ENCODE results near the gene PIP5KL1.
A peak's percentile ranks its signal among the peaks of the same experiment; 100 is the strongest.

Gene PIP5KL1

DNA sequence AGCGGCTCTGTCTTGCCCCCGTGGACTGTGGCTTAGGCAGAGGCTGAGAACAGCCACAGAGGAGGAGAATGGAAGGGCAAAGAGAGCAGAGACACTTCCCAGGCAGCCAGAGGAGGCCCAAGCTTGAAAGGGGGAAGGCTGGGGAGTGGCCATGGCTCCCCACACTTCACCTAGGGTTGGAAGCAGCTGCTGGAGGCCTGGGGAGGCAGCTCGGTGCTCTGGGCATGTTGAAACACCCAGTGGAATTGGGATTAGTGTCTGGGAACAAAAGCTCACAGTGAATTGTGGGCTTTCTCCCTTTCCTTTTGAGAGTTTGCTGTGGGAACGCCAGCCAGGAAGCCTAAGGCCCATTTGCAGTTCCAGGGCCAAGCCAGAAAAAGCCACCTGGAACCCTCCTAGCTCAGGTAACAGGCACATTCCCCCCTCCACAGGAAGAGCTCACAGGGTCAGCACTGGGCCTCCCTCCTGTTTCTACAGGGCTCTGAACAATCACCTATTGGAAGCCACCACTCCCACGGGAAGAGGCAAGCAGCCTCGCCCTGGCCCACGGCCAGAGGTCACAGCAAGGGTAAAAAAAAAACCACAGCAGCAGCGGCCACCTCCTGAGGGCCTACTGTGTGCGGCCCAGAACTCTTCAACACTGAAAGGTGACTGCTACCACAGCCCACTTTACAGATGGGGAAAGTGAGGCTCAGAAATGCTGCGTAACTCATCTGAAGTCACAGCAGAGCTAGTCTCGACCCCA, 30.0 kb upstream of the PIP5KL1 start:
- no peaks in the 10 kb centered on the region for H3K27me3 ChIP-seq (ENCODE audit: insufficient read depth, low read length, poor library complexity)
- H4K5ac ChIP-seq (ENCODE audit: low read length): no peak overlapping the region
- peaks cover 26% of the 10 kb centered on the region for H3K79me1 ChIP-seq (ENCODE audit: low read length)
- H3K27ac ChIP-seq (ENCODE audit: low read depth, low read length): no peak overlapping the region
- H3K9ac ChIP-seq (ENCODE audit: low read length): no peak overlapping the region
- no peak overlapping the region for H2AK5ac ChIP-seq (ENCODE audit: low read length)
- H2BK15ac ChIP-seq (replicated peaks; ENCODE audit: low read depth): no peak overlapping the region
- no peak overlapping the region for H3K4ac ChIP-seq (ENCODE audit: low read depth, low read length)
- H2BK120ac ChIP-seq (ENCODE audit: low read depth, low read length): no peak overlapping the region
- H3K4me2 ChIP-seq (ENCODE audit: low read length): no peak overlapping the region
- no peaks in the 10 kb centered on the region for H3K4me1 ChIP-seq (ENCODE audit: control insufficient read depth, low read depth, low read length)
- no peaks in the 10 kb centered on the region for H3K36me3 ChIP-seq (ENCODE audit: control insufficient read depth, insufficient read depth, low read length)
- DNase-seq: no peak
- H3K56ac ChIP-seq (ENCODE audit: low read length): no peak overlapping the region
- H4K8ac ChIP-seq (ENCODE audit: low read depth, low read length): no peak overlapping the region
- no peak overlapping the region for H3K4me3 ChIP-seq (ENCODE audit: low read length)
- no peak overlapping the region for H3K23ac ChIP-seq (ENCODE audit: low read length)
- WGBS (ENCODE audit: extremely low coverage, insufficient coverage, low lambda C conversion rate): no CpG with 5 or more reads among the region's 11 CpGs
- peaks cover 41% of the 10 kb centered on the region for H3K79me2 ChIP-seq (ENCODE audit: control insufficient read depth, insufficient read depth, low read length)
- no peak overlapping the region for H3K18ac ChIP-seq (ENCODE audit: low read length)
- no peak overlapping the region for H2BK5ac ChIP-seq (ENCODE audit: low read length)

DNA sequence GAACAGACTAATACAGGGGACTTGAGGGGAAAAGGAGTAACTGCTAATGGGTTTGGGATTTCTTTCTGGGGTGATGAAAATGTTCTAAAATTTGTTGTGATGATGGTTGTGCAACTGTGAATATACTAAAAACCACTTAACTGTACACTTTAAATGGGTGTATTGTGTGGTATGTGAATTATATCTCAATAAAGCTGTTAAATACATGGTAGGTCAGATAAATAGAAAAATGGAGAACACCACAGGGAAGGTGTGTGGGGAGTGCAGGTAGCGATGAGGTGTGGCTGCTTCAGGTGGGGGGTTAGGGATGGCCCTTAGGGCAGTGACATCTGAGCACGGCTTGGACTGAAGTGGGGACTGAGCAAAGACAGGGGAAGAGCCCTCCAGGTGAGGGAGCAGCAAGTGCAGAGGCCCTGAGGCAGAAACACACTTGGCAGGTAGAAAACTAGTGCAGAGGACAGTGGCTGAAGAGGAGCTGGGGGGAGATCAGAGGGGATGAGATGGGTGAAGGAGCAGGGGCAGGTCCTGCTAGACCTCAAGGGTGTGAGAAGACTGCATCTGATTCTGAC, 29.3 kb upstream of the PIP5KL1 start:
- H3K4ac ChIP-seq (ENCODE audit: low read depth, low read length): no peak overlapping the region
- H3K56ac ChIP-seq (ENCODE audit: low read length): no peak overlapping the region
- no CpG with 5 or more reads among the region's 2 CpGs for WGBS (ENCODE audit: extremely low coverage, insufficient coverage, low lambda C conversion rate)
- no peak overlapping the region for H3K18ac ChIP-seq (ENCODE audit: low read length)
- H3K23ac ChIP-seq (ENCODE audit: low read length): no peak overlapping the region
- H3K27ac ChIP-seq (ENCODE audit: low read depth, low read length): no peak overlapping the region
- H3K4me1 ChIP-seq (ENCODE audit: control insufficient read depth, low read depth, low read length): no peaks in the 10 kb centered on the region
- H3K36me3 ChIP-seq (ENCODE audit: control insufficient read depth, insufficient read depth, low read length): no peaks in the 10 kb centered on the region
- no peak overlapping the region for H3K4me3 ChIP-seq (ENCODE audit: low read length)
- no peak overlapping the region for H3K9ac ChIP-seq (ENCODE audit: low read length)
- H2BK120ac ChIP-seq (ENCODE audit: low read depth, low read length): no peak overlapping the region
- no peak for DNase-seq
- H3K27me3 ChIP-seq (ENCODE audit: insufficient read depth, low read length, poor library complexity): no peaks in the 10 kb centered on the region
- no peak overlapping the region for H2BK5ac ChIP-seq (ENCODE audit: low read length)
- H3K4me2 ChIP-seq (ENCODE audit: low read length): no peak overlapping the region
- H3K79me1 ChIP-seq (ENCODE audit: low read length): peaks cover 25% of the 10 kb centered on the region
- H4K8ac ChIP-seq (ENCODE audit: low read depth, low read length): no peak overlapping the region
- peaks cover 39% of the 10 kb centered on the region for H3K79me2 ChIP-seq (ENCODE audit: control insufficient read depth, insufficient read depth, low read length)
- no peak overlapping the region for H2BK15ac ChIP-seq (replicated peaks; ENCODE audit: low read depth)
- no peak overlapping the region for H2AK5ac ChIP-seq (ENCODE audit: low read length)
- H4K5ac ChIP-seq (ENCODE audit: low read length): no peak overlapping the region

DNA sequence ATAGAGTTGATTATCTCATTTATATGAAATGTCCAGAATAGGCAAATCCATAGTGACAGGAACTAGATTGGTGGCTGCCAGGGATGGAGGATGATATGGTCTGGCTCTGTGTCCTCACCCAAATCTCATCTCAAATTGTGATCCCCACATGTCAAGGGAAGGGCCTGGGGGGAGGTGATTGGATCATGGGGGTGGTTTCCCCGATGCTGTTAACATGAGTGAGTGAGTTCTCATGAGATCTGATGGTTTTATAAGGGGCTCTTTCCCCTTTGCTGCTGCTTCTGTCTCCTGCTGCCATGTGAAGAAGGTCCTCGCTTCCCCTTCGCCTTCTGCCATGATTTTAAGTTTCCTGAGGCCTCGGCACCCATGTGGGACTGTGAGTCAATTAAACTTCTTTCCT, 28.8 kb upstream of the PIP5KL1 start:
- H2BK120ac ChIP-seq (ENCODE audit: low read depth, low read length): no peak overlapping the region
- H3K27ac ChIP-seq (ENCODE audit: low read depth, low read length): no peak overlapping the region
- H2BK5ac ChIP-seq (ENCODE audit: low read length): no peak overlapping the region
- no peak for DNase-seq
- H3K18ac ChIP-seq (ENCODE audit: low read length): no peak overlapping the region
- H4K5ac ChIP-seq (ENCODE audit: low read length): no peak overlapping the region
- no peak overlapping the region for H4K8ac ChIP-seq (ENCODE audit: low read depth, low read length)
- no peak overlapping the region for H3K4ac ChIP-seq (ENCODE audit: low read depth, low read length)
- no peak overlapping the region for H3K56ac ChIP-seq (ENCODE audit: low read length)
- H3K36me3 ChIP-seq (ENCODE audit: control insufficient read depth, insufficient read depth, low read length): no peaks in the 10 kb centered on the region
- no peak overlapping the region for H2BK15ac ChIP-seq (replicated peaks; ENCODE audit: low read depth)
- H3K9ac ChIP-seq (ENCODE audit: low read length): no peak overlapping the region
- peaks cover 28% of the 10 kb centered on the region for H3K79me1 ChIP-seq (ENCODE audit: low read length)
- no peaks in the 10 kb centered on the region for H3K27me3 ChIP-seq (ENCODE audit: insufficient read depth, low read length, poor library complexity)
- no peak overlapping the region for H2AK5ac ChIP-seq (ENCODE audit: low read length)
- H3K79me2 ChIP-seq (ENCODE audit: control insufficient read depth, insufficient read depth, low read length): peaks cover 41% of the 10 kb centered on the region
- no peak overlapping the region for H3K4me2 ChIP-seq (ENCODE audit: low read length)
- no CpG with 5 or more reads among the region's 4 CpGs for WGBS (ENCODE audit: extremely low coverage, insufficient coverage, low lambda C conversion rate)
- H3K4me3 ChIP-seq (ENCODE audit: low read length): no peak overlapping the region
- H3K23ac ChIP-seq (ENCODE audit: low read length): no peak overlapping the region
- no peaks in the 10 kb centered on the region for H3K4me1 ChIP-seq (ENCODE audit: control insufficient read depth, low read depth, low read length)

DNA sequence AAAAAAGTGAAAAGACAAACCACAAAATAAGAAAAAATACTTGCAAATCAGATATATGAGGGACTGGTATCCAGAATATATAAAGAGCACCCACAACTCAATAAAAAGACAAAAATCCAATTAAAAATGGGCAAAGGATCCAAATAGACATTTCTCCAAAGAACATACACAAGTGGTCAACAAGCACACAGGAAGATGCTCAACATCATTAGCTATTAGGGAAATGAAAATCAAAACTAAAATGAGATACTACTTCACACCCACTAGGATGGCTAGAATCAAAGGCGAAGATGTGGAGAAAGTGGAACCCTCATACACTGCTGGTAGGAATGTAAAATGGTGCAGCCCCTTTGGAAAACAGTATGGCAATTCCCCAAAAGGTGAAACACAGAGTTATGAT, 28.2 kb upstream of the PIP5KL1 start:
- WGBS (ENCODE audit: extremely low coverage, insufficient coverage, low lambda C conversion rate): no CpG with 5 or more reads among the region's 1 CpG
- no peak overlapping the region for H3K56ac ChIP-seq (ENCODE audit: low read length)
- H3K4ac ChIP-seq (ENCODE audit: low read depth, low read length): no peak overlapping the region
- H3K23ac ChIP-seq (ENCODE audit: low read length): no peak overlapping the region
- no peak overlapping the region for H3K9ac ChIP-seq (ENCODE audit: low read length)
- no peak overlapping the region for H3K18ac ChIP-seq (ENCODE audit: low read length)
- DNase-seq: no peak
- H3K36me3 ChIP-seq (ENCODE audit: control insufficient read depth, insufficient read depth, low read length): no peaks in the 10 kb centered on the region
- H3K79me1 ChIP-seq (ENCODE audit: low read length): peaks cover 33% of the 10 kb centered on the region
- no peak overlapping the region for H2BK120ac ChIP-seq (ENCODE audit: low read depth, low read length)
- H3K27me3 ChIP-seq (ENCODE audit: insufficient read depth, low read length, poor library complexity): no peaks in the 10 kb centered on the region
- H4K5ac ChIP-seq (ENCODE audit: low read length): no peak overlapping the region
- H3K79me2 ChIP-seq (ENCODE audit: control insufficient read depth, insufficient read depth, low read length): peaks cover 40% of the 10 kb centered on the region
- no peak overlapping the region for H3K4me2 ChIP-seq (ENCODE audit: low read length)
- H2AK5ac ChIP-seq (ENCODE audit: low read length): no peak overlapping the region
- H3K4me3 ChIP-seq (ENCODE audit: low read length): no peak overlapping the region
- no peak overlapping the region for H2BK5ac ChIP-seq (ENCODE audit: low read length)
- H3K4me1 ChIP-seq (ENCODE audit: control insufficient read depth, low read depth, low read length): no peaks in the 10 kb centered on the region
- no peak overlapping the region for H4K8ac ChIP-seq (ENCODE audit: low read depth, low read length)
- H3K27ac ChIP-seq (ENCODE audit: low read depth, low read length): no peak overlapping the region
- no peak overlapping the region for H2BK15ac ChIP-seq (replicated peaks; ENCODE audit: low read depth)

DNA sequence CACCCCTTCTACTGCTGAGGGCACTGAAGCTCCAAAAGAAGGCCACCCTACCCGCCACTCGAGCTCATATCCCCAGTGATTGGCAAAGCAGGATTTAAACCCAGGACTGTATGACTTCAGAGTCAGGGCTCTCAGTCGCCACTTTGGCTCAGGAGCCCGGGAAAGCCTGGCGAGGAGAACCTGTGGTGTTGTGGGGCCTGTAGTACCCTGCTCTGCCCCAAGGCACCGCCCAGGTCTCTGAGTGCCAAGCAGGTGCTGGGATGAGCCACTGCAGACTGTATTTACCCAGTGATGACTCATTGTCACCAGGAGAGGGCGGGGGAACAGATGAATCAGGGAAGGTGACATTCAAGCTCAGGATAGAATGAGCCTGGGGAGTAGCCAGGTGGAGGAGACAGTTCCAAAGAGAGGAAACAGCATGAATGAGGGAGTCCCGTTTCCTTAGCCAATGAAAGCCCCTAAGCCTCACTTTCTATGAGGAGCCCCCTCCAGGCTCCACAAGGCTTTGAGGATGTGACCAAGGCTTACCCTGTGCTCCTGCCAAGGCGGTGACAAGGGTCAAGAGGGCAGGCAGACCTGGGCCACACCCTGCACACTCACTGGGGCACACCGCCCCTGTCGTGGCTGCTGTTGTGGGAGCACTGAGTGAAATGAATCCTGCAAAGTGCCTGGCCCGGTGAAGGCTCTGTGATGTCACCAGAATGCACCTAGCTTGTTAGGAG, 24.9 kb upstream of the PIP5KL1 start:
- H3K79me1 ChIP-seq (ENCODE audit: low read length): peaks cover 21% of the 10 kb centered on the region
- no peak overlapping the region for H3K4me2 ChIP-seq (ENCODE audit: low read length)
- no peak overlapping the region for H3K23ac ChIP-seq (ENCODE audit: low read length)
- H4K8ac ChIP-seq (ENCODE audit: low read depth, low read length): no peak overlapping the region
- no peak overlapping the region for H2AK5ac ChIP-seq (ENCODE audit: low read length)
- H3K27ac ChIP-seq (ENCODE audit: low read depth, low read length): no peak overlapping the region
- no peak overlapping the region for H3K18ac ChIP-seq (ENCODE audit: low read length)
- no peak overlapping the region for H3K4ac ChIP-seq (ENCODE audit: low read depth, low read length)
- WGBS (ENCODE audit: extremely low coverage, insufficient coverage, low lambda C conversion rate): no CpG with 5 or more reads among the region's 12 CpGs
- no peaks in the 10 kb centered on the region for H3K27me3 ChIP-seq (ENCODE audit: insufficient read depth, low read length, poor library complexity)
- no peak overlapping the region for H2BK15ac ChIP-seq (replicated peaks; ENCODE audit: low read depth)
- H2BK5ac ChIP-seq (ENCODE audit: low read length): no peak overlapping the region
- H4K5ac ChIP-seq (ENCODE audit: low read length): no peak overlapping the region
- peak; percentile 96 for DNase-seq
- H3K4me3 ChIP-seq (ENCODE audit: low read length): no peak overlapping the region
- no peaks in the 10 kb centered on the region for H3K36me3 ChIP-seq (ENCODE audit: control insufficient read depth, insufficient read depth, low read length)
- no peak overlapping the region for H3K56ac ChIP-seq (ENCODE audit: low read length)
- H2BK120ac ChIP-seq (ENCODE audit: low read depth, low read length): no peak overlapping the region
- no peaks in the 10 kb centered on the region for H3K4me1 ChIP-seq (ENCODE audit: control insufficient read depth, low read depth, low read length)
- H3K79me2 ChIP-seq (ENCODE audit: control insufficient read depth, insufficient read depth, low read length): peaks cover 26% of the 10 kb centered on the region
- no peak overlapping the region for H3K9ac ChIP-seq (ENCODE audit: low read length)
